ENCODE results near the gene ITPR1.

ITPR1 gene

GRCh38 chr3:4745235-4745610 lies 252.1 kb downstream of the ITPR1 start:
- peak; percentile 14 for TF ChIP-seq CTCF (IDR thresholded peaks at IDR 0.05; ENCODE audit: low read depth, low read length, missing control alignments)
- Histone ChIP-seq H3K27me3 (replicated peaks) (no peaks in the 10 kb centered on the region), H3K4me3 (ENCODE audit: low read depth, low read length) (no peak overlapping the region), H3K27ac (peak overlapping the region; percentile 30), H3K36me3 (replicated peaks) (no peaks in the 10 kb centered on the region)
- no peak for DNase-seq
- in situ Hi-C loops (cut with HindIII; ENCODE audit: low pct_ligation_motif_present, low sequenced_read_pairs), result no loop called here

- in situ Hi-C loops (cut with HindIII; ENCODE audit: low pct_ligation_motif_present, low sequenced_read_pairs), result no loop called here
- peak; percentile 71 for DNase-seq
- Histone ChIP-seq H3K27ac (peak overlapping the region; percentile 34), H3K4me3 (ENCODE audit: low read depth, low read length) (no peak overlapping the region), H3K36me3 (replicated peaks) (no peaks in the 10 kb centered on the region), H3K27me3 (replicated peaks) (no peaks in the 10 kb centered on the region)
- TF ChIP-seq CTCF (IDR thresholded peaks at IDR 0.05; ENCODE audit: low read depth, low read length, missing control alignments), result no peak
These were observed 253.3 kb downstream of the ITPR1 start for GRCh38 chr3:4746241-4746958.

GRCh38 chr3:4748127-4748526 lies 255.0 kb downstream of the ITPR1 start:
- DNase-seq, result no peak
- Histone ChIP-seq H3K27me3 (replicated peaks) (no peaks in the 10 kb centered on the region), H3K36me3 (replicated peaks) (no peaks in the 10 kb centered on the region), H3K4me3 (ENCODE audit: low read depth, low read length) (no peak overlapping the region), H3K27ac (no peak overlapping the region)
- in situ Hi-C loops (cut with HindIII; ENCODE audit: low pct_ligation_motif_present, low sequenced_read_pairs), result no loop called here
- no peak for TF ChIP-seq CTCF (IDR thresholded peaks at IDR 0.05; ENCODE audit: low read depth, low read length, missing control alignments)

- H3K36me3 ChIP-seq (replicated peaks), result no peaks in the 10 kb centered on the region
- no peaks in the 10 kb centered on the region for H3K27me3 ChIP-seq (replicated peaks)
- TF ChIP-seq CTCF (IDR thresholded peaks at IDR 0.05; ENCODE audit: low read depth, low read length, missing control alignments), result no peak
- no peak for DNase-seq
- in situ Hi-C loops (cut with HindIII; ENCODE audit: low pct_ligation_motif_present, low sequenced_read_pairs), result no loop called here
- H3K27ac ChIP-seq, result no peak overlapping the region
- H3K4me3 ChIP-seq (ENCODE audit: low read depth, low read length), result no peak overlapping the region
These were observed 255.7 kb downstream of the ITPR1 start for GRCh38 chr3:4748701-4749378.

GRCh38 chr3:4749567-4750002 lies 256.4 kb downstream of the ITPR1 start:
- DNase-seq, result no peak
- TF ChIP-seq CTCF (IDR thresholded peaks at IDR 0.05; ENCODE audit: low read depth, low read length, missing control alignments), result no peak
- in situ Hi-C loops (cut with HindIII; ENCODE audit: low pct_ligation_motif_present, low sequenced_read_pairs), result no loop called here
- Histone ChIP-seq H3K4me3 (ENCODE audit: low read depth, low read length) (no peak overlapping the region), H3K27ac (no peak overlapping the region), H3K27me3 (replicated peaks) (no peaks in the 10 kb centered on the region), H3K36me3 (replicated peaks) (no peaks in the 10 kb centered on the region)
